KMS-11 (cell line): ENCODE measurements around the gene XKR7.

ENCODE experiments used
- H2AFZ ChIP-seq: fragments of 200-600 bp; sonication (generic); 2 replicates; pipeline ENCODE4 v1.6.1; 2016; ENCODE audit warnings: antibody characterized with exemption, mixed run types, low read depth
- H3K27ac ChIP-seq: fragments of 200-600 bp; sonication (generic); 2 replicates; pipeline ENCODE4 v1.6.1; 2016; ENCODE audit warnings: mild to moderate bottlenecking, mixed run types
- H3K27me3 ChIP-seq: fragments of 200-600 bp; sonication (generic); 2 replicates; pipeline ENCODE4 v1.6.1; 2017; ENCODE audit warnings: mild to moderate bottlenecking, low read depth, mixed run types, moderate library complexity; ENCODE audit not compliant: insufficient read depth
- H3K36me3 ChIP-seq: fragments of 200-600 bp; sonication (generic); 2 replicates; pipeline ENCODE4 v1.6.1; 2017; ENCODE audit warnings: mild to moderate bottlenecking, mixed run types; ENCODE audit not compliant: insufficient read depth
- H3K4me1 ChIP-seq: fragments of 200-600 bp; sonication (generic); 2 replicates; pipeline ENCODE4 v1.6.1; 2016; ENCODE audit warnings: mild to moderate bottlenecking, low read depth, mixed run types; ENCODE audit not compliant: poor library complexity, severe bottlenecking
- H3K4me2 ChIP-seq: fragments of 200-600 bp; sonication (generic); 2 replicates; pipeline ENCODE4 v1.7.0; 2016; ENCODE audit warnings: mild to moderate bottlenecking, mixed run types
- H3K4me3 ChIP-seq: fragments of 200-600 bp; sonication (generic); IDR thresholded peaks from 2 replicates; pipeline ENCODE4 v1.6.1; 2017; ENCODE audit warnings: low read depth, low read length, mixed read lengths; ENCODE audit not compliant: insufficient read depth
- H3K79me2 ChIP-seq: fragments of 200-600 bp; sonication (generic); 2 replicates; pipeline ENCODE4 v1.6.1; 2016; ENCODE audit warnings: low read depth, mixed run types; ENCODE audit not compliant: insufficient read depth
- H3K9ac ChIP-seq: fragments of 200-600 bp; sonication (generic); 2 replicates; pipeline ENCODE4 v1.6.1; 2016; ENCODE audit warnings: mild to moderate bottlenecking, mixed run types
- H4K20me1 ChIP-seq: fragments of 200-600 bp; sonication (generic); 2 replicates; pipeline ENCODE4 v1.6.1; 2016; ENCODE audit warnings: mild to moderate bottlenecking, mixed run types; ENCODE audit not compliant: insufficient read depth
- CTCF ChIP-seq: fragments of 200-600 bp; sonication (generic); conservative IDR thresholded peaks from 2 replicates; pipeline ENCODE4 v1.6.1; 2017; ENCODE audit warnings: low read depth, mild to moderate bottlenecking, antibody characterized with exemption, low read length, moderate library complexity, mixed read lengths

Gene XKR7

GRCh38 chr20:32036716-32037485, 69.0 kb downstream of the XKR7 start:
- peaks cover 14% of the 10 kb centered on the region for H3K4me1 ChIP-seq
- no peak for TF ChIP-seq CTCF
- H3K4me2 ChIP-seq: no peak overlapping the region
- no peak overlapping the region for H3K4me3 ChIP-seq
- H4K20me1 ChIP-seq: no peaks in the 10 kb centered on the region
- no peak overlapping the region for H3K9ac ChIP-seq
- peaks cover 18% of the 10 kb centered on the region; the same call in 1 of the 2 replicates for H3K27me3 ChIP-seq
- H3K36me3 ChIP-seq: no peaks in the 10 kb centered on the region
- H3K79me2 ChIP-seq: no peaks in the 10 kb centered on the region
- no peak overlapping the region for H3K27ac ChIP-seq
- no peak overlapping the region for H2AFZ ChIP-seq

- Histone ChIP-seq H3K79me2 (no peaks in the 10 kb centered on the region), H2AFZ (no peak overlapping the region), H4K20me1 (no peaks in the 10 kb centered on the region), H3K4me3 (no peak overlapping the region), H3K4me1 (peaks cover 14% of the 10 kb centered on the region), H3K36me3 (no peaks in the 10 kb centered on the region), H3K9ac (no peak overlapping the region), H3K27me3 (peaks cover 13% of the 10 kb centered on the region; the same call in 1 of the 2 replicates), H3K27ac (no peak overlapping the region), H3K4me2 (no peak overlapping the region)
- no peak for TF ChIP-seq CTCF
Observed at GRCh38 chr20:32037929-32038328, 70.0 kb downstream of the XKR7 start.

GRCh38 chr20:32040142-32040953, 72.4 kb downstream of the XKR7 start:
- Histone ChIP-seq H3K4me2 (no peak overlapping the region), H3K36me3 (no peaks in the 10 kb centered on the region), H2AFZ (no peak overlapping the region), H3K4me1 (peaks cover 14% of the 10 kb centered on the region), H3K27me3 (no peaks in the 10 kb centered on the region), H3K27ac (no peak overlapping the region), H3K9ac (no peak overlapping the region), H3K4me3 (no peak overlapping the region), H3K79me2 (no peaks in the 10 kb centered on the region), H4K20me1 (no peaks in the 10 kb centered on the region)
- no peak for TF ChIP-seq CTCF

- no peak overlapping the region for H2AFZ ChIP-seq
- no peaks in the 10 kb centered on the region for H3K27me3 ChIP-seq
- no peak overlapping the region for H3K4me3 ChIP-seq
- H4K20me1 ChIP-seq: no peaks in the 10 kb centered on the region
- no peak overlapping the region for H3K4me2 ChIP-seq
- no peaks in the 10 kb centered on the region for H3K36me3 ChIP-seq
- H3K9ac ChIP-seq: no peak overlapping the region
- H3K79me2 ChIP-seq: no peaks in the 10 kb centered on the region
- no peak overlapping the region for H3K27ac ChIP-seq
- TF ChIP-seq CTCF: no peak
- H3K4me1 ChIP-seq: no peaks in the 10 kb centered on the region
Observed at GRCh38 chr20:32045999-32046398, 78.0 kb downstream of the XKR7 start.
